ENCODE results near the gene EML5.

DNA sequence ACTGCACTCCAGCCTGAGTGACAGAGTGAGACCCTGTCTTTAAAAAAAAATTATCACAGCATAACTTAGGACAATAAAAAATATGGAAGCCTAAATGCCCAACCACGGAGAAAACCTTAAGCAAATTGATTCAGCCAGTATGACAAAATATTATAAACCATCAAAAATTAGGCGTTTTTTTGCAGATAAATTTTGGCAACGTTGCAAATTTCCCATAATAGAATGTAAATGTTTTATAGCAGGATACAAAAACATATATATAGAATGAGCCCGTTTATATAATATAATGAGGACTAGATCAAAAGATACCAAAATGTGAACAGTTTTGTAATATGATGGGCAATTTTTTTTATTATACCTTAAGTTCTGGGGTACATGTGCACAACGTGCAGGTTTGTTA, 6.8 kb upstream of the EML5 start:
- TF ChIP-seq, protein P1, sequence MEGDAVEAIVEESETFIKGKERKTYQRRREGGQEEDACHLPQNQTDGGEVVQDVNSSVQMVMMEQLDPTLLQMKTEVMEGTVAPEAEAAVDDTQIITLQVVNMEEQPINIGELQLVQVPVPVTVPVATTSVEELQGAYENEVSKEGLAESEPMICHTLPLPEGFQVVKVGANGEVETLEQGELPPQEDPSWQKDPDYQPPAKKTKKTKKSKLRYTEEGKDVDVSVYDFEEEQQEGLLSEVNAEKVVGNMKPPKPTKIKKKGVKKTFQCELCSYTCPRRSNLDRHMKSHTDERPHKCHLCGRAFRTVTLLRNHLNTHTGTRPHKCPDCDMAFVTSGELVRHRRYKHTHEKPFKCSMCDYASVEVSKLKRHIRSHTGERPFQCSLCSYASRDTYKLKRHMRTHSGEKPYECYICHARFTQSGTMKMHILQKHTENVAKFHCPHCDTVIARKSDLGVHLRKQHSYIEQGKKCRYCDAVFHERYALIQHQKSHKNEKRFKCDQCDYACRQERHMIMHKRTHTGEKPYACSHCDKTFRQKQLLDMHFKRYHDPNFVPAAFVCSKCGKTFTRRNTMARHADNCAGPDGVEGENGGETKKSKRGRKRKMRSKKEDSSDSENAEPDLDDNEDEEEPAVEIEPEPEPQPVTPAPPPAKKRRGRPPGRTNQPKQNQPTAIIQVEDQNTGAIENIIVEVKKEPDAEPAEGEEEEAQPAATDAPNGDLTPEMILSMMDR (IDR thresholded peaks at IDR 0.05): no peak
- TF ChIP-seq POLR2A (IDR thresholded peaks at IDR 0.05): no peak
